Smooth muscle cell (in vitro differentiated cells): ENCODE measurements around the gene OR4D1. TPM values are rescaled to one million over a fixed set of nuclear protein-coding genes. Genes with fewer than 3 reads are reported as not detected.

ENCODE experiments used
- DNase-seq: peaks from one replicate; lab custom pipeline; 2025; ENCODE audit not compliant: unreplicated experiment; lab: John Stamatoyannopoulos, UW
- H2AFZ ChIP-seq: fragments of 200-600 bp; sonication (generic); 2 replicates; pipeline ENCODE4 v1.6.0; 2016; ENCODE audit warnings: antibody characterized with exemption, low read depth, mild to moderate bottlenecking
- H3F3A ChIP-seq: fragments of 200-600 bp; sonication (generic); 2 replicates; pipeline ENCODE4 v1.6.0; 2017; ENCODE audit warnings: antibody characterized with exemption, low read depth
- H3K27ac ChIP-seq: fragments of 200-600 bp; sonication (generic); 2 replicates; pipeline ENCODE4 v1.5.1; 2016; ENCODE audit warnings: low read depth, mild to moderate bottlenecking
- H3K27me3 ChIP-seq: fragments of 200-600 bp; sonication (generic); 2 replicates; pipeline ENCODE4 v1.6.1; 2016; ENCODE audit warnings: low read depth, mild to moderate bottlenecking
- H3K36me3 ChIP-seq: fragments of 200-600 bp; sonication (generic); 2 replicates; pipeline ENCODE4 v1.5.1; 2016; ENCODE audit warnings: low read depth
- H3K4me1 ChIP-seq: fragments of 200-600 bp; sonication (generic); 2 replicates; pipeline ENCODE4 v1.5.1; 2016; ENCODE audit warnings: low read depth
- H3K4me2 ChIP-seq: fragments of 200-600 bp; sonication (generic); 2 replicates; pipeline ENCODE4 v1.6.0; 2016; ENCODE audit warnings: mild to moderate bottlenecking
- H3K4me3 ChIP-seq: fragments of 200-600 bp; sonication (generic); 2 replicates; pipeline ENCODE4 v1.5.1; 2016; ENCODE audit warnings: mild to moderate bottlenecking
- H3K79me2 ChIP-seq: fragments of 200-600 bp; sonication (generic); 2 replicates; pipeline ENCODE4 v1.6.0; 2016; ENCODE audit warnings: low read depth, mild to moderate bottlenecking
- H3K9ac ChIP-seq: fragments of 200-600 bp; sonication (generic); 2 replicates; pipeline ENCODE4 v1.6.0; 2016; ENCODE audit warnings: low read depth
- H3K9me3 ChIP-seq: fragments of 200-600 bp; sonication (generic); replicated peaks from 2 replicates; pipeline ENCODE4 v1.5.1; 2016; ENCODE audit warnings: low read depth
- H4K20me1 ChIP-seq: fragments of 200-600 bp; sonication (generic); 2 replicates; pipeline ENCODE4 v1.6.0; 2016; ENCODE audit warnings: low read depth
- CTCF ChIP-seq: fragments of 200-600 bp; sonication (generic); IDR thresholded peaks from 2 replicates; pipeline ENCODE4 v1.5.1; 2017; ENCODE audit warnings: borderline replicate concordance, mild to moderate bottlenecking, antibody characterized with exemption; ENCODE audit not compliant: insufficient read depth, poor library complexity, severe bottlenecking
- WGBS: methylation state at CpG from one replicate; pipeline ENCODE4 v1.1.7; 2016; ENCODE audit warnings: low lambda C conversion rate; 5-methylcytosine and 5-hydroxymethylcytosine counted together
- polyA plus RNA-seq: library from polyadenylated mRNA; unstranded; fragments of >200 nt; fragmentation: Nextera tagmentation; extraction: Ambion mirVana; gene quantifications from 2 replicates; pipeline ENCODE4 v1.2.1, GENCODE V29; 2016
- total RNA-seq: library from RNA; depleted of rRNA; stranded (reverse); fragments of >200 nt; gene quantifications from 2 replicates; pipeline ENCODE4 v1.2.3, GENCODE V29; 2014

The OR4D1 gene
- total and polyA plus RNA-seq, 2 experiments from 2014 or later = not detected

GRCh38 chr17:58189436-58190146, 41.4 kb downstream of the OR4D1 start:
- no peak for DNase-seq
- no peak overlapping the region for H3K4me2 ChIP-seq
- 84% methylated on average over 11 of the region's 11 CpGs for WGBS

GRCh38 chr17:58191241-58191896, 43.2 kb downstream of the OR4D1 start:
- TF ChIP-seq CTCF = no peak
- WGBS = 64% methylated on average over 14 of the region's 14 CpGs
- H2AFZ ChIP-seq = no peak overlapping the region
- no peaks in the 10 kb centered on the region for H4K20me1 ChIP-seq
- H3K79me2 ChIP-seq = no peaks in the 10 kb centered on the region
- no peaks in the 10 kb centered on the region for H3K27me3 ChIP-seq
- no peak for DNase-seq
- no peaks in the 10 kb centered on the region for H3K36me3 ChIP-seq
- H3K4me1 ChIP-seq = no peaks in the 10 kb centered on the region
- H3K9ac ChIP-seq = no peak overlapping the region
- H3F3A ChIP-seq = no peaks in the 10 kb centered on the region
- H3K4me3 ChIP-seq = no peak overlapping the region
- H3K27ac ChIP-seq = no peak overlapping the region
- H3K4me2 ChIP-seq = no peak overlapping the region
- H3K9me3 ChIP-seq = no peaks in the 10 kb centered on the region

More at GRCh38 chr17:58189436-58190146, 41.4 kb downstream of the OR4D1 start:
- Histone ChIP-seq H2AFZ (no peak overlapping the region), H3K27ac (no peak overlapping the region), H3K9ac (no peak overlapping the region), H3K9me3 (no peaks in the 10 kb centered on the region), H3K4me1 (no peaks in the 10 kb centered on the region), H3K4me3 (no peak overlapping the region), H4K20me1 (no peaks in the 10 kb centered on the region), H3K27me3 (no peaks in the 10 kb centered on the region), H3K36me3 (no peaks in the 10 kb centered on the region), H3K79me2 (no peaks in the 10 kb centered on the region), H3F3A (no peaks in the 10 kb centered on the region)
- TF ChIP-seq CTCF = no peak

DNA sequence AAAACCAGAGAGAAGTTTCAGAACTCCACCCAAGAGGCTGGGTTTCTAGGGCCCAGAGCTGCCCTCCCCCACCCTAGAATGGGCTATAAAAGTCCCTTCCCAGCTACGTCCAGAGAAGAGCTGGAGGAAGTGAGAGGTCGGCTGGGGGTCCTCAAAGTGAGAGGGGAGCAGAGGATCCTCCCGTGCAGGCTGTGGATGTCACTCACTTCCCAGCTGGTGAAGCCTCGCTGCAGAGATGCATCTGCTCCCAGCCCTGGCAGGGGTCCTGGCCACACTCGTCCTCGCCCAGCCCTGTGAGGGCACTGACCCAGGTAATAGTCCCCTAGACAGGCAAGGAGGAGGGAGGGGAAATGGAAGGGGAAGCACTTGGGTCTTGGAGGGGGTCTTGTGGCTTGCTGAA, 44.4 kb downstream of the OR4D1 start, which contains the start of gene EPX:
TSS of gene EPX (plus strand) at position 115 of the 400 bp plus-strand sequence. CDS start at position 236, 121 bp downstream.
- Histone ChIP-seq H3K79me2 (no peaks in the 10 kb centered on the region), H4K20me1 (no peaks in the 10 kb centered on the region), H3K9ac (no peak within 1 kb of the TSS), H3K36me3 (no peaks in the 10 kb centered on the region), H3K27ac (no peak within 1 kb of the TSS), H3K9me3 (no peaks in the 10 kb centered on the region), H3F3A (no peaks in the 10 kb centered on the region), H3K4me2 (no peak within 1 kb of the TSS), H3K4me3 (no peak within 1 kb of the TSS), H2AFZ (no peak within 1 kb of the TSS), H3K4me1 (no peaks in the 10 kb centered on the region), H3K27me3 (peaks cover 8% of the 10 kb centered on the region)
- TF ChIP-seq CTCF = no peak
- WGBS = 68% methylated on average over 6 of the region's 6 CpGs
- DNase-seq = no peak
